ENCODE measurements around the gene SULT1E1.

GRCh38 chr4:69855822-69856221 is 4.1 kb downstream of the SULT1E1 start:
- TF ChIP-seq CTCF (IDR thresholded peaks at IDR 0.05) (no peak), POLR2A (IDR thresholded peaks at IDR 0.05) (no peak)

Measured in right lobe of liver (tissue), 4 donors.